Prostate gland (tissue), 2 donors: ENCODE measurements around the gene TNFAIP8.

Experiments
- CTCF ChIP-seq, 4 experiments: fragments of 200-600 bp in 2 of 4; fragments of 450-650 bp in 2 of 4; sonication (generic) in 2 of 4; IDR thresholded peaks; 1 replicate in 3 of 4; 2 replicates in 1 of 4; pipeline ENCODE4 v1.5.1; 2016 to 2019; ENCODE audit warnings: antibody characterized with exemption in 4 of 4, mild to moderate bottlenecking in 2 of 4, moderate library complexity in 2 of 4
- POLR2A ChIP-seq: fragments of 450-650 bp; IDR thresholded peaks from one replicate; pipeline ENCODE4 v1.6.1; 2016; ENCODE audit warnings: antibody characterized with exemption, mild to moderate bottlenecking

- no peak for TF ChIP-seq CTCF (IDR thresholded peaks at IDR 0.05)
- TF ChIP-seq POLR2A, result no peak
These were observed 7.5 kb downstream of the TNFAIP8 start for GRCh38 chr5:119363271-119363670.
